Natural killer cell (primary cell): Measurements from ENCODE around the gene ANGPTL8. TPM values are rescaled to one million over a fixed set of nuclear protein-coding genes. Genes with fewer than 3 reads are reported as not detected.

Experiments
- ATAC-seq, 3 donors: fragments of 150-1000 bp in 2 of 3; fragments of 200-7000 bp in 1 of 3; cut with Tn5 transposase; 1 replicate in 1 of 3; 2 replicates in 2 of 3; pipeline ENCODE4 v1.10.0; 2021; ENCODE audit warnings: mild to moderate bottlenecking in 2 of 3, moderate library complexity in 2 of 3
- DNase-seq, 2 donors: peaks; one replicate each; pipeline versions ENCODE4 v3.0.0 to v3.0.0-alpha.2; 2013 to 2021; ENCODE audit warnings: mixed read lengths in 1 of 2
- H3K27ac ChIP-seq: one replicate; pipeline ENCODE4 v1.5.1; 2013; ENCODE audit warnings: mild to moderate bottlenecking, low read length
- H3K27me3 ChIP-seq: one replicate; pipeline ENCODE4 v1.6.1; 2013; ENCODE audit warnings: low read length; ENCODE audit not compliant: control insufficient read depth, insufficient read depth
- H3K36me3 ChIP-seq: one replicate; pipeline ENCODE4 v1.6.1; 2013; ENCODE audit warnings: low read length; ENCODE audit not compliant: control insufficient read depth, insufficient read depth
- H3K4me1 ChIP-seq: one replicate; pipeline ENCODE4 v1.6.1; 2013; ENCODE audit warnings: low read length; ENCODE audit not compliant: control insufficient read depth, insufficient read depth
- H3K4me3 ChIP-seq: one replicate; pipeline ENCODE4 v1.5.1; 2013; ENCODE audit warnings: low read length
- H3K9me3 ChIP-seq: one replicate; pipeline ENCODE4 v1.6.1; 2013; ENCODE audit warnings: low read length; ENCODE audit not compliant: control insufficient read depth, insufficient read depth
- H3K27ac Mint-ChIP-seq, 2 donors: one replicate each; pipeline ENCODE4 v1.8.0; 2022; ENCODE audit warnings: mild to moderate bottlenecking in 2 of 2, mixed read lengths in 2 of 2, moderate library complexity in 1 of 2
- H3K27me3 Mint-ChIP-seq, 2 donors: one replicate each; pipeline ENCODE4 v1.8.0; 2022; ENCODE audit warnings: low read depth in 2 of 2, mixed read lengths in 2 of 2
- H3K36me3 Mint-ChIP-seq: one replicate; pipeline ENCODE4 v1.8.0; 2022; ENCODE audit warnings: mixed read lengths
- H3K4me1 Mint-ChIP-seq, 2 donors: one replicate each; pipeline ENCODE4 v1.8.0; 2022; ENCODE audit warnings: mixed read lengths in 2 of 2
- H3K4me3 Mint-ChIP-seq: one replicate; pipeline ENCODE4 v1.8.0; 2022; ENCODE audit warnings: mild to moderate bottlenecking, moderate library complexity, mixed read lengths
- H3K9me3 Mint-ChIP-seq, 2 donors: one replicate each; pipeline ENCODE4 v1.8.0; 2022; ENCODE audit warnings: mixed read lengths in 2 of 2
- CTCF ChIP-seq: fragments of 200-600 bp; IDR thresholded peaks from one replicate; pipeline ENCODE4 v1.8.0; 2022; ENCODE audit warnings: antibody characterized with exemption
- WGBS: methylation state at CpG from one replicate; pipeline ENCODE4 v1.1.7; 2013; ENCODE audit warnings: missing lambda C conversion rate; ENCODE audit not compliant: insufficient coverage; 5-methylcytosine and 5-hydroxymethylcytosine counted together
- intact Hi-C: fragments of 100-400 bp; cut with micrococcal nuclease; formaldehyde crosslinking; loops from one replicate; pipeline ENCODE4 v1.14.2; 2022
- total RNA-seq, 4 donors: library from RNA; stranded (reverse); fragments of 120-200 nt in 1 of 4; gene quantifications; one replicate each; pipeline versions ENCODE4 v1.2.3 to v1.2.4, GENCODE V29; 2013 to 2022

Gene ANGPTL8
- total RNA-seq, 3 donors from 2014 or later (not counting 1 experiment from before 2014, with no cell fraction given): not detected

GRCh38 chr19:11204943-11205349 lies 34.5 kb upstream of the ANGPTL8 start:
- no peaks in the 10 kb centered on the region for H3K36me3 Mint-ChIP-seq
- WGBS: 0% methylated on average over 3 of the region's 5 CpGs
- ATAC-seq: no peak
- H3K4me1 Mint-ChIP-seq: peaks cover 0 to 14% of the 10 kb centered on the region in 2 donors
- TF ChIP-seq CTCF: no peak
- Histone ChIP-seq H3K36me3 (no peaks in the 10 kb centered on the region), H3K4me3 (no peak overlapping the region), H3K27me3 (no peaks in the 10 kb centered on the region), H3K9me3 (no peaks in the 10 kb centered on the region), H3K4me1 (no peaks in the 10 kb centered on the region), H3K27ac (no peak overlapping the region)
- peaks cover 0 to 9% of the 10 kb centered on the region in 2 donors for H3K27me3 Mint-ChIP-seq
- H3K27ac Mint-ChIP-seq: no peak overlapping the region
- DNase-seq: no peak
- H3K9me3 Mint-ChIP-seq: no peaks in the 10 kb centered on the region
- intact Hi-C loops: no loop called here
- H3K4me3 Mint-ChIP-seq: no peak overlapping the region

- WGBS: 69% methylated on average over 9 of the region's 9 CpGs
These were observed 33.4 kb upstream of the ANGPTL8 start for GRCh38 chr19:11205939-11206570.

GRCh38 chr19:11208561-11209471 lies 30.6 kb upstream of the ANGPTL8 start:
- no peak overlapping the region for H3K27ac ChIP-seq
- no peak for ATAC-seq
- H3K36me3 ChIP-seq: no peaks in the 10 kb centered on the region
- WGBS: 92% methylated on average over 35 of the region's 38 CpGs
- no peaks in the 10 kb centered on the region for H3K4me1 ChIP-seq
- H3K9me3 ChIP-seq: no peaks in the 10 kb centered on the region
- no peak overlapping the region for H3K27ac Mint-ChIP-seq
- TF ChIP-seq CTCF: no peak
- H3K36me3 Mint-ChIP-seq: no peaks in the 10 kb centered on the region
- H3K27me3 Mint-ChIP-seq: peaks cover 0 to 4% of the 10 kb centered on the region in 2 donors
- no peaks in the 10 kb centered on the region for H3K9me3 Mint-ChIP-seq
- intact Hi-C loops: no loop called here
- no peaks in the 10 kb centered on the region for H3K27me3 ChIP-seq
- H3K4me3 Mint-ChIP-seq: peak overlapping the region; percentile 38
- DNase-seq: no peak
- peaks cover 0 to 6% of the 10 kb centered on the region in 2 donors for H3K4me1 Mint-ChIP-seq
- no peak overlapping the region for H3K4me3 ChIP-seq

More at GRCh38 chr19:11205939-11206570, 33.4 kb upstream of the ANGPTL8 start:
- Histone ChIP-seq H3K9me3 (no peaks in the 10 kb centered on the region), H3K36me3 (no peaks in the 10 kb centered on the region), H3K27ac (no peak overlapping the region), H3K4me1 (no peaks in the 10 kb centered on the region), H3K27me3 (no peaks in the 10 kb centered on the region), H3K4me3 (no peak overlapping the region)
- TF ChIP-seq CTCF: no peak
- no peak overlapping the region for H3K4me3 Mint-ChIP-seq
- intact Hi-C loops: no loop called here
- no peak overlapping the region for H3K27ac Mint-ChIP-seq
- H3K27me3 Mint-ChIP-seq: peaks cover 0 to 9% of the 10 kb centered on the region in 2 donors
- ATAC-seq (no peak), DNase-seq (no peak)
- H3K4me1 Mint-ChIP-seq: peaks cover 0 to 14% of the 10 kb centered on the region in 2 donors
- no peaks in the 10 kb centered on the region for H3K9me3 Mint-ChIP-seq
- H3K36me3 Mint-ChIP-seq: no peaks in the 10 kb centered on the region
